Measurements from ENCODE around the gene PPP1R9A.

Gene PPP1R9A

GRCh38 chr7:94940241-94940640 is 32.8 kb downstream of the PPP1R9A start:
- H3K27ac ChIP-seq (ENCODE audit: poor library complexity, severe bottlenecking), result no peak overlapping the region
- H3K4me1 ChIP-seq (ENCODE audit: insufficient read depth, poor library complexity, severe bottlenecking), result no peaks in the 10 kb centered on the region
- H3K27me3 ChIP-seq (ENCODE audit: insufficient read depth, poor library complexity, severe bottlenecking), result no peaks in the 10 kb centered on the region
- H3K9me3 ChIP-seq (ENCODE audit: severe bottlenecking), result no peaks in the 10 kb centered on the region
- TF ChIP-seq CTCF (IDR thresholded peaks at IDR 0.05; ENCODE audit: poor library complexity, severe bottlenecking), result no peak
- DNase-seq (ENCODE audit: low spot score) (no peak), ATAC-seq (ENCODE audit: low read depth) (no peak)
- H3K36me3 ChIP-seq (ENCODE audit: low read depth), result no peaks in the 10 kb centered on the region
- no peak overlapping the region for H3K4me3 ChIP-seq (ENCODE audit: severe bottlenecking)

GRCh38 chr7:94941844-94942632 is 34.6 kb downstream of the PPP1R9A start:
- no peaks in the 10 kb centered on the region for H3K36me3 ChIP-seq (ENCODE audit: low read depth)
- DNase-seq (ENCODE audit: low spot score), result no peak
- no peak overlapping the region for H3K4me3 ChIP-seq (ENCODE audit: severe bottlenecking)
- TF ChIP-seq CTCF (IDR thresholded peaks at IDR 0.05; ENCODE audit: poor library complexity, severe bottlenecking), result no peak
- no peaks in the 10 kb centered on the region for H3K4me1 ChIP-seq (ENCODE audit: insufficient read depth, poor library complexity, severe bottlenecking)
- no peak for ATAC-seq (ENCODE audit: low read depth)
- H3K9me3 ChIP-seq (ENCODE audit: severe bottlenecking), result no peaks in the 10 kb centered on the region
- no peak overlapping the region for H3K27ac ChIP-seq (ENCODE audit: poor library complexity, severe bottlenecking)
- H3K27me3 ChIP-seq (ENCODE audit: insufficient read depth, poor library complexity, severe bottlenecking), result no peaks in the 10 kb centered on the region

GRCh38 chr7:94943134-94943533 is 35.7 kb downstream of the PPP1R9A start:
- H3K36me3 ChIP-seq (ENCODE audit: low read depth), result no peaks in the 10 kb centered on the region
- ATAC-seq (ENCODE audit: low read depth) (no peak), DNase-seq (ENCODE audit: low spot score) (no peak)
- no peaks in the 10 kb centered on the region for H3K4me1 ChIP-seq (ENCODE audit: insufficient read depth, poor library complexity, severe bottlenecking)
- H3K4me3 ChIP-seq (ENCODE audit: severe bottlenecking), result no peak overlapping the region
- no peaks in the 10 kb centered on the region for H3K9me3 ChIP-seq (ENCODE audit: severe bottlenecking)
- no peak overlapping the region for H3K27ac ChIP-seq (ENCODE audit: poor library complexity, severe bottlenecking)
- no peaks in the 10 kb centered on the region for H3K27me3 ChIP-seq (ENCODE audit: insufficient read depth, poor library complexity, severe bottlenecking)
- TF ChIP-seq CTCF (IDR thresholded peaks at IDR 0.05; ENCODE audit: poor library complexity, severe bottlenecking), result no peak

GRCh38 chr7:94949532-94949931 is 42.1 kb downstream of the PPP1R9A start:
- H3K4me1 ChIP-seq (ENCODE audit: insufficient read depth, poor library complexity, severe bottlenecking), result no peaks in the 10 kb centered on the region
- H3K27ac ChIP-seq (ENCODE audit: poor library complexity, severe bottlenecking), result no peak overlapping the region
- ATAC-seq (ENCODE audit: low read depth) (peak; percentile 61), DNase-seq (ENCODE audit: low spot score) (no peak)
- H3K9me3 ChIP-seq (ENCODE audit: severe bottlenecking), result no peaks in the 10 kb centered on the region
- H3K36me3 ChIP-seq (ENCODE audit: low read depth), result no peaks in the 10 kb centered on the region
- no peak overlapping the region for H3K4me3 ChIP-seq (ENCODE audit: severe bottlenecking)
- TF ChIP-seq CTCF (IDR thresholded peaks at IDR 0.05; ENCODE audit: poor library complexity, severe bottlenecking), result no peak
- no peaks in the 10 kb centered on the region for H3K27me3 ChIP-seq (ENCODE audit: insufficient read depth, poor library complexity, severe bottlenecking)

- no peaks in the 10 kb centered on the region for H3K27me3 ChIP-seq (ENCODE audit: insufficient read depth, poor library complexity, severe bottlenecking)
- no peaks in the 10 kb centered on the region for H3K9me3 ChIP-seq (ENCODE audit: severe bottlenecking)
- no peak for ATAC-seq (ENCODE audit: low read depth)
- no peak for DNase-seq (ENCODE audit: low spot score)
- H3K4me1 ChIP-seq (ENCODE audit: insufficient read depth, poor library complexity, severe bottlenecking), result no peaks in the 10 kb centered on the region
- no peaks in the 10 kb centered on the region for H3K36me3 ChIP-seq (ENCODE audit: low read depth)
- no peak for TF ChIP-seq CTCF (IDR thresholded peaks at IDR 0.05; ENCODE audit: poor library complexity, severe bottlenecking)
- no peak overlapping the region for H3K27ac ChIP-seq (ENCODE audit: poor library complexity, severe bottlenecking)
- H3K4me3 ChIP-seq (ENCODE audit: severe bottlenecking), result no peak overlapping the region
Observed at GRCh38 chr7:94955807-94956206, 48.4 kb downstream of the PPP1R9A start.

Measured in RWPE2 (cell line).